Measurements from ENCODE around the gene SLC15A1. TPM values are rescaled to one million over a fixed set of nuclear protein-coding genes. Genes with fewer than 3 reads are reported as not detected.

The SLC15A1 gene
- total RNA-seq, 5 donors from 2014 or later (not counting 1 experiment from before 2014, with no cell fraction given) = 0.10 to 0.18 TPM; not detected in 3

- DNase-seq (no peak), ATAC-seq (replicated peaks in 1 of 4) (no peak)
- H3K4me1 ChIP-seq (ENCODE audit: control insufficient read depth in 1 of 2, extremely low read depth in 1 of 2, insufficient read depth in 2 of 2, low read length in 2 of 2) = peaks cover 0 to 5% of the 10 kb centered on the region in 2 experiments
- WGBS (ENCODE audit: insufficient coverage) = no CpG with 5 or more reads among the region's 3 CpGs
- Mint-ChIP-seq H3K27ac (no peak overlapping the region), H3K4me1 (peaks cover 0 to 7% (median 4%) of the 10 kb centered on the region in 3 donors), H3K27me3 (peaks cover 50 to 55% of the 10 kb centered on the region in 2 donors), H3K9me3 (peaks cover 2 to 8% (median 7%) of the 10 kb centered on the region in 3 donors), H3K36me3 (no peaks in the 10 kb centered on the region), H3K4me3 (no peak overlapping the region)
- H3K4me3 ChIP-seq (ENCODE audit: control insufficient read depth in 1 of 2, extremely low read depth in 1 of 2, low read length in 1 of 2) = no peak overlapping the region
- ChIA-PET POLR2A (no interaction called here), CTCF (no interaction called here)
- no peak overlapping the region for H3K27ac ChIP-seq (ENCODE audit: low read length)
- H3K9me3 ChIP-seq = no peaks in the 10 kb centered on the region
- peaks cover 4 to 36% of the 10 kb centered on the region in 2 experiments for H3K27me3 ChIP-seq (replicated peaks in 1 of 2; ENCODE audit: control insufficient read depth in 2 of 2, extremely low read depth in 1 of 2, insufficient read depth in 2 of 2, low read length in 1 of 2)
- H3K36me3 ChIP-seq (ENCODE audit: control insufficient read depth in 2 of 2, extremely low read depth in 1 of 2, insufficient read depth in 1 of 2, low read length in 1 of 2) = no peaks in the 10 kb centered on the region
Observed at GRCh38 chr13:98749501-98749900, 3.0 kb downstream of the SLC15A1 start.

- Histone ChIP-seq H3K36me3 (ENCODE audit: control insufficient read depth in 2 of 2, extremely low read depth in 1 of 2, insufficient read depth in 1 of 2, low read length in 1 of 2) (no peaks in the 10 kb centered on the region), H3K4me3 (ENCODE audit: control insufficient read depth in 1 of 2, extremely low read depth in 1 of 2, low read length in 1 of 2) (no peak overlapping the region), H3K27me3 (replicated peaks in 1 of 2; ENCODE audit: control insufficient read depth in 2 of 2, extremely low read depth in 1 of 2, insufficient read depth in 2 of 2, low read length in 1 of 2) (peaks cover 0 to 34% of the 10 kb centered on the region in 2 experiments), H3K9me3 (no peaks in the 10 kb centered on the region), H3K27ac (ENCODE audit: low read length) (no peak overlapping the region), H3K4me1 (ENCODE audit: control insufficient read depth in 1 of 2, extremely low read depth in 1 of 2, insufficient read depth in 2 of 2, low read length in 2 of 2) (peaks cover 0 to 2% of the 10 kb centered on the region in 2 experiments)
- no peak for DNase-seq
- ChIA-PET POLR2A (no interaction called here), CTCF (no interaction called here)
- WGBS (ENCODE audit: insufficient coverage) = 90% methylated on average over 5 of the region's 8 CpGs
- Mint-ChIP-seq H3K36me3 (no peaks in the 10 kb centered on the region), H3K4me3 (no peak overlapping the region), H3K4me1 (peaks cover 0 to 3% (median 2%) of the 10 kb centered on the region in 3 donors), H3K9me3 (peaks cover 0 to 4% (median 0%) of the 10 kb centered on the region in 3 donors), H3K27me3 (peaks cover 32 to 42% of the 10 kb centered on the region in 2 donors), H3K27ac (no peak overlapping the region)
- ATAC-seq (replicated peaks in 1 of 4) = no peak
Observed at GRCh38 chr13:98746968-98747367, 5.5 kb downstream of the SLC15A1 start.

- WGBS (ENCODE audit: insufficient coverage) = 73% methylated on average over 1 of the region's 2 CpGs
- no peaks in the 10 kb centered on the region for H3K4me1 Mint-ChIP-seq
- no peaks in the 10 kb centered on the region for H3K36me3 ChIP-seq (ENCODE audit: control insufficient read depth in 2 of 2, extremely low read depth in 1 of 2, insufficient read depth in 1 of 2, low read length in 1 of 2)
- H3K9me3 ChIP-seq = no peaks in the 10 kb centered on the region
- H3K27me3 Mint-ChIP-seq = peaks cover 8 to 12% of the 10 kb centered on the region in 2 donors
- no peaks in the 10 kb centered on the region for H3K36me3 Mint-ChIP-seq
- H3K4me1 ChIP-seq (ENCODE audit: control insufficient read depth in 1 of 2, extremely low read depth in 1 of 2, insufficient read depth in 2 of 2, low read length in 2 of 2) = no peaks in the 10 kb centered on the region
- ATAC-seq (replicated peaks in 1 of 4) = no peak
- ChIA-PET CTCF (no interaction called here), POLR2A (no interaction called here)
- peaks cover 0 to 17% of the 10 kb centered on the region in 2 experiments for H3K27me3 ChIP-seq (replicated peaks in 1 of 2; ENCODE audit: control insufficient read depth in 2 of 2, extremely low read depth in 1 of 2, insufficient read depth in 2 of 2, low read length in 1 of 2)
- no peak overlapping the region for H3K4me3 Mint-ChIP-seq
- peaks cover 0 to 8% (median 4%) of the 10 kb centered on the region in 3 donors for H3K9me3 Mint-ChIP-seq
- DNase-seq = no peak
- no peak overlapping the region for H3K4me3 ChIP-seq (ENCODE audit: control insufficient read depth in 1 of 2, extremely low read depth in 1 of 2, low read length in 1 of 2)
- H3K27ac Mint-ChIP-seq = no peak overlapping the region
- no peak overlapping the region for H3K27ac ChIP-seq (ENCODE audit: low read length)
Observed at GRCh38 chr13:98743377-98743776, 9.1 kb downstream of the SLC15A1 start.

- Mint-ChIP-seq H3K36me3 (no peaks in the 10 kb centered on the region), H3K27ac (no peak overlapping the region), H3K4me1 (no peaks in the 10 kb centered on the region), H3K4me3 (no peak overlapping the region), H3K9me3 (peaks cover 3 to 9% (median 5%) of the 10 kb centered on the region in 3 donors), H3K27me3 (peaks cover 4 to 10% of the 10 kb centered on the region in 2 donors)
- Histone ChIP-seq H3K27ac (ENCODE audit: low read length) (no peak overlapping the region), H3K36me3 (ENCODE audit: control insufficient read depth in 2 of 2, extremely low read depth in 1 of 2, insufficient read depth in 1 of 2, low read length in 1 of 2) (no peaks in the 10 kb centered on the region), H3K27me3 (replicated peaks in 1 of 2; ENCODE audit: control insufficient read depth in 2 of 2, extremely low read depth in 1 of 2, insufficient read depth in 2 of 2, low read length in 1 of 2) (peaks cover 0 to 17% of the 10 kb centered on the region in 2 experiments), H3K9me3 (no peaks in the 10 kb centered on the region), H3K4me3 (ENCODE audit: control insufficient read depth in 1 of 2, extremely low read depth in 1 of 2, low read length in 1 of 2) (no peak overlapping the region), H3K4me1 (ENCODE audit: control insufficient read depth in 1 of 2, extremely low read depth in 1 of 2, insufficient read depth in 2 of 2, low read length in 2 of 2) (no peaks in the 10 kb centered on the region)
- ATAC-seq (replicated peaks in 1 of 4) (no peak), DNase-seq (no peak)
- 90% methylated on average over 3 of the region's 5 CpGs for WGBS (ENCODE audit: insufficient coverage)
- ChIA-PET POLR2A (no interaction called here), CTCF (no interaction called here)
Observed at GRCh38 chr13:98742961-98743360, 9.5 kb downstream of the SLC15A1 start.

GRCh38 chr13:98741741-98742435, 10.6 kb downstream of the SLC15A1 start:
- CTCF ChIA-PET = no interaction called here
- peaks cover 0 to 6% of the 10 kb centered on the region in 2 donors for H3K27me3 Mint-ChIP-seq
- H3K27ac Mint-ChIP-seq = no peak overlapping the region
- POLR2A ChIA-PET = interaction anchor here in 1 of 2 donors (0.5 kb wide), 1 partner anchor 1551 kb away, joined by 4 read pairs; no protein-coding TSS in a partner anchor
- H3K36me3 Mint-ChIP-seq = no peaks in the 10 kb centered on the region
- ATAC-seq (replicated peaks in 1 of 4) (no peak), DNase-seq (no peak)
- H3K36me3 ChIP-seq (ENCODE audit: control insufficient read depth in 2 of 2, extremely low read depth in 1 of 2, insufficient read depth in 1 of 2, low read length in 1 of 2) = no peaks in the 10 kb centered on the region
- H3K4me1 ChIP-seq (ENCODE audit: control insufficient read depth in 1 of 2, extremely low read depth in 1 of 2, insufficient read depth in 2 of 2, low read length in 2 of 2) = no peaks in the 10 kb centered on the region
- H3K4me3 ChIP-seq (ENCODE audit: control insufficient read depth in 1 of 2, extremely low read depth in 1 of 2, low read length in 1 of 2) = no peak overlapping the region
- no peak overlapping the region for H3K27ac ChIP-seq (ENCODE audit: low read length)
- H3K9me3 ChIP-seq = no peaks in the 10 kb centered on the region
- H3K4me3 Mint-ChIP-seq = no peak overlapping the region
- peaks cover 10 to 15% (median 12%) of the 10 kb centered on the region in 3 donors for H3K9me3 Mint-ChIP-seq
- 89% methylated on average over 11 of the region's 14 CpGs for WGBS (ENCODE audit: insufficient coverage)
- H3K27me3 ChIP-seq (replicated peaks in 1 of 2; ENCODE audit: control insufficient read depth in 2 of 2, extremely low read depth in 1 of 2, insufficient read depth in 2 of 2, low read length in 1 of 2) = peaks cover 0 to 16% of the 10 kb centered on the region in 2 experiments
- no peaks in the 10 kb centered on the region for H3K4me1 Mint-ChIP-seq

- H3K4me3 ChIP-seq (ENCODE audit: control insufficient read depth in 1 of 2, extremely low read depth in 1 of 2, low read length in 1 of 2) = no peak overlapping the region
- 82% methylated on average over 8 of the region's 8 CpGs for WGBS (ENCODE audit: insufficient coverage)
- H3K27ac ChIP-seq (ENCODE audit: low read length) = no peak overlapping the region
- Mint-ChIP-seq H3K4me3 (no peak overlapping the region), H3K27ac (no peak overlapping the region), H3K27me3 (peaks cover under 1 to 6% of the 10 kb centered on the region in 2 donors), H3K9me3 (peaks cover 11 to 14% (median 12%) of the 10 kb centered on the region in 3 donors), H3K36me3 (no peaks in the 10 kb centered on the region), H3K4me1 (no peaks in the 10 kb centered on the region)
- H3K27me3 ChIP-seq (replicated peaks in 1 of 2; ENCODE audit: control insufficient read depth in 2 of 2, extremely low read depth in 1 of 2, insufficient read depth in 2 of 2, low read length in 1 of 2) = peaks cover 0 to 12% of the 10 kb centered on the region in 2 experiments
- ChIA-PET POLR2A (no interaction called here), CTCF (no interaction called here)
- no peaks in the 10 kb centered on the region for H3K9me3 ChIP-seq
- H3K4me1 ChIP-seq (ENCODE audit: control insufficient read depth in 1 of 2, extremely low read depth in 1 of 2, insufficient read depth in 2 of 2, low read length in 2 of 2) = no peaks in the 10 kb centered on the region
- no peaks in the 10 kb centered on the region for H3K36me3 ChIP-seq (ENCODE audit: control insufficient read depth in 2 of 2, extremely low read depth in 1 of 2, insufficient read depth in 1 of 2, low read length in 1 of 2)
- no peak for DNase-seq
- ATAC-seq (replicated peaks in 1 of 4) = no peak
Observed at GRCh38 chr13:98740131-98740530, 12.3 kb downstream of the SLC15A1 start.

Measured in T-cell (primary cell).